Stimulated activated CD8-positive, alpha-beta memory T cell treated with anti-CD3 and anti-CD28 coated beads, Interleukin-15, amount 100 ng/mL, for 1 hour (primary cell): ENCODE results near the gene PREX1.

Experiments
- DNase-seq: peaks from one replicate; pipeline ENCODE4 v3.0.0-alpha.2; 2020; ENCODE audit warnings: low read depth

Gene PREX1

DNA sequence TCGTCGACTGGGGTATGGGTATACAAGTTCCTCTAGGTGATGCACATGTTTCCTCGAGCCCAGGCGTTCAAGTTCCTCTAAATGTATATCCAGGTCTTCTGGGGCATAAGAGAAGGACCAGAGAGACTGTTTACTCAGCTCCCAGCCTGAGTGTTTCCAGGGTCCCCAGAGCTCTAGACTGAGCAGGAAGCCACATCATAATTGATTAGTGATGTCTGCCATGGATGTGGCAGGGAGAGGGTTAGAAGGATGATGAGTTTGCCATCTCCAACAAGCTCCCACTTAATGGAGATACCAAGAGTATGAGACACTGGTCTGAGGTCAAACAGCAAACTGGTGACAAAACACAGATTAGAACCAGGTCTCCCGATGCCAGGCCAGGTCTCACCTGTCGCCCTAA is 74.8 kb downstream of the PREX1 start:
- no peak for DNase-seq

DNA sequence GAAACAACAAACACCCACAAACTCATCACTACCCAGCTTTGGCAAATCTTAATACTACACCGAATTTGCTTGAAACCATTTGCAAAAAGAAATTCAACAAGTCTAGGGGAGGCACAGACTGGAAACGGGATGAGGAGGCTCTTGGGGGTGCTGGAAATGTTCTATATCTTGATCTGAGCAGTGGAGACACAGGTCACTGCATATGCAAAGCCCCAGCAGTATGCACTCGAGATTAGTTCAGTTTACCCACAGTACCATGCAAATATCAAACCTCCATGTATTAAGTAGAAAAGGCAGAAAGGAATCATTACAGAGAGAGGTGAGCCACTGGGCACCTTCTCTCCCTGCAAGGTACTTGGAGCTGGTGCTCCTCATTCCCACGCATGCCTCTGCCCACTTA is 75.9 kb downstream of the PREX1 start:
- DNase-seq = no peak

DNA sequence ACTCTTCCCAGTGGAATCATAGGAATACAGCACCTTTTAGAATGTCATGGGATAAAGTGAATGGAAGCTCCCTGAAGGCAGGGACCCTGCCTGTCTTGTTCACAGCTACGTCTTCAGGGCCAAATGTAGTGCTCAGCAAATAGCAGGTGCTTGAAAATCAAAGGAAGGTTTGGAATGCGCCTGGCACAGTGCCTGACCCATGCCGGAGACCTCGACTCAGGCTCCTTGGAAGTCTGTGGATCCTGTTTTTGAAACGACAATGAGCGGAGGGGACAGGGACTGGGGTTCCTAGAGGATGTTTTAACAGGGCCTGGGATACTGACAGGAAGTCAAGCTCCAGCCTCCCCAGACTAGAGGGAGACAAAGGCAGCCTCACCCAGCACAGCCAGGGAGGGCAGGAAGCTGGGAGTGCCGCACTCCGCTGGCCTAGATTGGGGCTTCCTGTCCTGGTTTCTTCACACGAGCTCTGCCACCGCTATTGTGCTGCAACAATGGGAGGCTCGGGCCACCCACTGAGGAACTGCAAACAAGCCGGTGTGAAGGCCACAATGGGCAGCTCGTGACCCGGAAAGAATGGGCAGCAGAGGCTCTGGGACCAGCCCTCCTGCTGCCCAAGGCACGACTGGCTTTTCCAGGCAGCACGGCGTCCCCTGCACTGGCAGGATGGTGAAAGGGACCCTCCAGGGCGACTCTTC is 76.7 kb downstream of the PREX1 start:
- no peak for DNase-seq

DNA sequence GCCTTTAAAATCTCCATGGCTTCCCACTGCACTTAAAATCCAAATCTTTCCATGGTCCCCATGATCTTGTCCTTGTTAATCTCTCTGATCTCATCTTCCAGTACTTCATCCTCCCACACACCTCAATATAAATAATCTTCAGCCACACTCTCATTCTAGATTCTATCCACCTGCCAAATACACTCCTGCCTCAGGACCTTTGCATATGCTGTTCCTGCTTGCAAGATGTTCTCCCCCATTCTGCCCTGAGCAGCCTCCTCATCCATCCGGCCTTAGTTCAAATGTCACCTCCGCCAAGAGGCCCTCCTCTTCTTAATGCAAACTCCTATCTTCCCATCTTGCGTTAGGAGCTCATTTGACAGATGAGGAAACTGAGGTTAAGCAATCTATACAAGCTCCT is 77.4 kb downstream of the PREX1 start:
- DNase-seq = no peak

DNA sequence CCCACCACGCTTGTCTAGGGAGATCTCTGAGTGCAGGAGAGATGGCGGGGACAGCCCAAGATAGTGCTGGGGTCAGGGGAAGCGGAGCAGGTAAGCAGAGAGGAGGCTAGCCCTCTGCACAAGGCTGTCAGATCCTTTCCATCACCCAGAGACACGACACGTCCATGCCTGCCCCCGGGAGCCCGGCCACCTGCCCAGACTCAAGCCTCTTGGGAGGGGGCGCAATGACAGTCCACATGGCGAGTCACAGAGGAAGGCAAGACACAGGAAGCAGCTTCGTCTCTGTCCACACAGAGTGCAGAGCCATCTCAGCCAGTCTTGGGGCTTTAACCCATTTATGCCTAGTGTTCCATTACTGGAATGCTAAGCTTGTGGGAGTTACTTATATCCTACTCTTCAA is 78.4 kb downstream of the PREX1 start:
- no peak for DNase-seq

DNA sequence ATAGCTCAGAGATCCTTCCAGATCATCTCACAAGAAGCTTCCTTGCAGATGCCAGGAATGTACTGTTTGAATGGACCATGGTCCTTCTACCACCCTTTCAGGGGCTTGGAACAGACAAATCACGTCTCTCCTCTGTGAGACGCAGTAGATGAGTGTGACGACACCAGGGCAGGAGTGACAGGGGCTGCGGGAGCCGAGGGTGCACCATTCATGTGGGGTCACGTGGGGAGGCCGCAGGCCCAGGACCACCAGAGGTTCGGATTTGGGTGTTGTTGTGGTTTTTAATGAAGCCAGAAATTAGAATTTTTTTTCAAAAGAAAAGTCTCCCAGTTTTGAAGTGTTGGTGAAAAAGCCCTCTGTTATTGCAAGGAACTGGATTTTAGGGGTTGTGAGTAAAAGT is 79.2 kb downstream of the PREX1 start:
- DNase-seq = no peak

DNA sequence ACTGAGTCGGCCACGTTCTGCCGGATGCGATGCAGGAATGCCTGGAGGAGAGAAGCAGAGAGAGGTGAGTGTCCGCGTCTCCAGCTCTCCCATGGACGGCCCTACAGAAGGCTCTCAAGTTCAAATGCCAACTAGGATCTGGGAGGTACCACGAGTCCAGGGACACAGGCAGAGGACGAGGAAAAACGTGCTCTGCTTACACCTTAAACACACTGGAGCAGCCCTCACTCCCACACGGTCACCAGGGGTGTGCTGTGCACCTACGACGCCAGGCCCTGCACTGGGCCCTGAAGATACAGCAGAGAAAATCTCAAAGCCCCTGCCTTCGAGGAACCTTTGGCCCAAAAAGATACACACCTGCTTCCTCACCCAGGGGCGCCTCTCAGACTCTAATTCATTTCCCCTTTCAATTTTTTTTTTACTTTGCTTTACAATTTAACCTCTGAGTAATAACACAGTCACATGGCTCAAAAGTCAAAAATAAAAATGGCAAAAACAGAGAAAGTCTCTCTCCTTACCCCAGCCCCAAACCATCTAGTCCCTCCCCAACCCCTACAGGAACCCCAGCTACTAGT is 79.9 kb downstream of the PREX1 start:
- DNase-seq = no peak

DNA sequence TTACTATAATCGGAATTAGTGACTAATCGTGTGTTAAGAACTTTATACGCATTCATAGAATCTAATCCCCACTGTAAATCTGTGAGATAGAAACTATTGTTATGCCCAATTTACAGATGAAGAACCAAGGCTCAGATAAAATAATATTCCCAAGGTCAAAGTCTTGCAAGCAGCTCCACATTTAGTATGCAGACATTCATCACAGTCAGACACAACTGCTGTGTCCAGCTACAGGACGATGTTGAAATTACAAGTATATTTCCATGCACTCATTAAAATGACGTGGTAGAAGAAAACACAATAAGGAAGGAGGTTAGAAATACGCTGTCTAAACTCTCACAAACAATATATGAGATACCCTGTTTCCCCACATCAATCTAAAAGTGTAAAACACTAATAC is 82.5 kb downstream of the PREX1 start:
- no peak for DNase-seq

DNA sequence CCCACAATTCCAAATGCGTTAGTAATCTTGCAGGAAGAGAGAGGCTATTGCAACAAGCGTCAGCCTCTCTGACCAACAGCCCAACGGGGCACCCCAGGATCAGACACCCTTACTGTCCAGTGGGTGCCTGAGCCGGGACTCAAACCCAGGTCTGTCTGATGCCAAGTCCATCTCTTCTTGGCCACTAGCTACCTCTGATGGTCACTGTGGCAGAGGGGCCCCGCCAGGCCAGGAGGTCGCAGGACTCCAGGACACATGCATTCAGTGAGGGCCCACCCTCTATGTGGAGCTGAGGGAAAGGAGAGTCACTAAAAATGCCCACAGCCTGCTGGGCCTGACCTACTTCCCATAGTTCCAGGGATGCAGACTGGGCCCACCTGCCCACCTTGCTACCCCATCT is 83.3 kb downstream of the PREX1 start:
- no peak for DNase-seq

DNA sequence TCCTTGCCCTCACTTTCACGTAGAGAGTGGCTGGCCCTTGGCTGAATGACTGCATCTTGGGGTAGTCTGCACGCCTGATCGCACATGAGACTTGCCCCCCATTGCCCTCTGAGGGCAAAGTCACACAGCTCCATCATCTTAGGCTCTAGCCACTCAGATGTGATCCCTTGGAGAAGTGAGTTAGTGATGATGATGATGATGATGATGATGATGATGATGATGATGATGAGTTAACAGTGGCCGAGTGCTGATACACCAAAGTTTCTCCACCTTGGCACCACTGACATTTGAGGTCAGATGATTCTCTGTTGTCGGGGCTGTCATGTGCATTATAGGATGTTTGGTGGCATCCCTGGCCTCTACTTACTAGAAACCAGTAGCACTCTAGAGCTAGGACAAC is 84.0 kb downstream of the PREX1 start:
- DNase-seq = no peak

DNA sequence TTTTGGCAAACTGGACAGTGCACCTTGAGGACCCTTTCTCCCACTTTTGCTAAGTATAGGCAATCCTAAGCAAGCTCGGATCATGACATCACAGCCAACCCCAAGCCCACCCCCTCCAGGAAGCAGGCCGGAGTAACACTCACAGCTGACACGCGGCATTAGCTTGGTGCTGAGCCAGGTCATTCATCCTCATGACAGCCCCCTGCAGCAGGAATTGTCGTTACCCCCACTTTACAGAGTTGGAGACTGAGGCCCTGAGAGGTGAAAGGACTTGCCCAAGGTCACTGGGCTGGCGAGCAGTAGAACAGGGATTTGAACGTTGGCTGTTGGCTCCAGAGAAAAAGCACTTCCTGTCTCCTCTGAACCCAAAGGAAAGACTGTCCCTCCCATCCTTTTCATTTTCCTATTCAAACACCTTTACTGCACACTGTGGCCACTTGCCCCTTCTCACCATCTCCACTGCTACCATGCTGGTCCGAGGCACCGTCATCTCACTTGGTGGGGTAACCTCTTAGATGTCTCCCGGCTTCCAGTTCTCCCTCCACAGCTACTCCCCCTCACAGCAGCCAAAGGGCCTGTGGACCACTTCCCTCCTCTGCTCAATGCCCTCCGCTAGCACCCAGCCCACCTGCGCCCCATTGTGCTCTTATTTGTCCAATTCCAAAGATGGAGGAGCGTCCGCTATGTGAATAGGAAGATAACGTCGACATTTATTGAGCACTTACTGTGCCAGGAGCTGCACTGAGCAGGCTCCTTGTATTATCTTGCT is 84.7 kb downstream of the PREX1 start:
- no peak for DNase-seq

DNA sequence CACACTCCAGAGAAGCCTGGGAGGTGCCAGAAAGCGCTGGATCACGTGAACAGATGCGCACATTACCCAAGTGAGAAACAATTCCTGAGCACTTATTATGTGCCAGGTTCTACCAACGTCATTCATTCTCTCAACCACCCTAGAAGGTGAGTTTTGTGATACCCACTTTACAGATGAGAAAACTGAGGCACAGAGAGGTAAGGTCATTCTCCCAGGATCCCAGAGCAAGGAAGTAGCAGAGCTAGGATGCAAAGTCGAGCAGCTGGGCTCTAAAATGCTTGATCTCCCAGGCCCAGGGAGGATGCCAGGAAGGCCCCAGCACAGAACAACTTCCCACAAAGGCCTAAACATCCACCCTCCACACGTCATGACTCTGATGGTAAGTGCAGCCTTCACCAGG is 85.6 kb downstream of the PREX1 start:
- DNase-seq = no peak

DNA sequence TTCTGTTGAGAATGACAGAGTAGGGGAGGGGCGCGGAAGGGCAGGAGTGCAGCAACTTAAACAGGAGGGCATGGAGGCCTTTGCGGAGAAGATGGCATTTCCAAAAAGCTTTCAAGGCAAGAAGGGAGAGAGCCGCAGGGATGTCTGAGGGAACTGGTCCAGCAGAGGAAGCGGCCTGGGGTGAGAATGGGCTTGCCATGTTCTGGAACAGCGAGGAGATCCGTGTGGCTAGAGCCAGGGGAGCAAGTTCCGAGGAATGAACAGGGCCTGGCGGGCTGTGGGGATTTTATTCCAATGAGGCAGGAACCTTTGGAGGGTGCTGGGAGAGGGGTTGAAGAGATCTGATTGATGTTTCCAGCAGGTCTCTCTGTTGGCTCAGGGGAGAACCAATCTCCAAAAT is 86.1 kb downstream of the PREX1 start:
- no peak for DNase-seq

DNA sequence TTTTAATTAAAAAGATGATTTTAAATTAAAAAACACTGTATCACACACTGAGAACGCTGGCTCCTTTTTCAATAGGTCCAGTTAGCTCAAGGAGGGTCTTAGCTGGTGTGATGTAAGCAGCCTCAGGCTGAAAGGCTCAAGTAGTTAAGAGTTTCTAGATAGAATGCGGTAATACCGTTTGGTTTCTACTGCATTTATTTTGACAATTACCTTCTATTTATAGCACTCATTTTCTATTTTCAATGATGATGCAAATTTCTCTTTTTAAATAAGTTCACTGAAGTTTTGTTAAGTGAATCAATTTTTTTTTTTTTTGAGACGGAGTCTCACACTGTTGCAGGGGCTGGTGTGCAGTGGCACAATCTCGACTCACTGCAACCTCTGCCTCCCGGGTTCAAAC is 87.1 kb downstream of the PREX1 start:
- no peak for DNase-seq

DNA sequence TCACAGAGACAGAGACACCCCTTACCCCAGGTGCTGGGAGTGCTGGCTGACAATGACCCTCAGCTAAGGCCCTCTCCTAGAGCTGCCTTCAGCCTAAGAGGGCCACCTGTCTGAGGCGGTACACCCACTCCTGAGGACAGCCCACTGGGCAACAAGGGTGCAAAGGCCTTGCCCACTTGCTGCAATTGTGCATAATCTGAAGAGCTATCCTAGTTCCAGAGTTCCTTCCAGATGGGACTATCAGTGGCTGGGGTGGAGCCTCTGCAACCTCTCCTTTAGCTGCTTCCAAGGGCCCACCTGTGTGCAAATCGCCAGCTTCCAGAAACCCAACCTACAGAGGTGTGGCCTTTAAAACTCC is 87.5 kb downstream of the PREX1 start:
- no peak for DNase-seq

DNA sequence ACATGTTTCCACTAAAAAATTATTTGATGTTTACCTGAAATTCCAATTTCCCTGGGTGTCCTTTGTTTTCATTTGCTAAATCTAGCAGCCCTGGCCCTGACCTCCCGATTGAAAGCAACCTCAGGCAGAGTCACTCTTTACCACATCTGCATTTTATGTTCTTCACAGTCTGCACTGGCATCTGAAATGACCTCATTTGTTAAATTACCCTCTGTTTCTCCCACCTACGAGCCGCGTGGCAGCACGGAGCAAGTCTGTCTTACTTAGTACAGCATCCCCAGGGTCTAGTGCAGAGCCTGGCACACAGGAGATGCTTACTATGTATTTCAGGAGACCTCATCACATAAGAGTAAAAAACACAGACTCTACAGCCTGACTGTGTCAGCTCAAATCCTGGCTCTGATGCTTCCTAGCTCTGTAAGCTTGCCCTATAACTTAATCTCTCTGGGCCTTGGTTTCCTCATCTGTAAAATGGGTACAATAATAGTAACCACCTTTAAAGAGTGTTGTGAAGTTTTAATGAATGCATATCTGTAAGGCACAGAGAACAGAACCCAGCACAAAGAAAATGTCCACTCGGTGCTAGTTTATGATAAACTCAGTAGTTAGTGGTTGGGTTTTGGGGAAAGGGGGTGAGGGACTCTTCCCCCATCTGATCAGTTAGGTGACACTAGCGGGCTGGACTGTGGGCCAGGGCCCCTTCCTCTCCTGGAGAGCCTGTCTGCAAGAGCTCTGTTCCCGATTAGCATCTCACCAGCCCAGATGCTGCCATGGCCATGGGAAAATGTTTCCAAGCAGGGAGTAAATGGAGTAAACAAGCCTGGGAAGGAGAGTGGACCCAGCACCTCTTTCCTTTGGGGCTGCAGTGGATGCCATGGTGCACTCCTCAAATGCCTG is 88.2 kb downstream of the PREX1 start:
- DNase-seq = no peak

DNA sequence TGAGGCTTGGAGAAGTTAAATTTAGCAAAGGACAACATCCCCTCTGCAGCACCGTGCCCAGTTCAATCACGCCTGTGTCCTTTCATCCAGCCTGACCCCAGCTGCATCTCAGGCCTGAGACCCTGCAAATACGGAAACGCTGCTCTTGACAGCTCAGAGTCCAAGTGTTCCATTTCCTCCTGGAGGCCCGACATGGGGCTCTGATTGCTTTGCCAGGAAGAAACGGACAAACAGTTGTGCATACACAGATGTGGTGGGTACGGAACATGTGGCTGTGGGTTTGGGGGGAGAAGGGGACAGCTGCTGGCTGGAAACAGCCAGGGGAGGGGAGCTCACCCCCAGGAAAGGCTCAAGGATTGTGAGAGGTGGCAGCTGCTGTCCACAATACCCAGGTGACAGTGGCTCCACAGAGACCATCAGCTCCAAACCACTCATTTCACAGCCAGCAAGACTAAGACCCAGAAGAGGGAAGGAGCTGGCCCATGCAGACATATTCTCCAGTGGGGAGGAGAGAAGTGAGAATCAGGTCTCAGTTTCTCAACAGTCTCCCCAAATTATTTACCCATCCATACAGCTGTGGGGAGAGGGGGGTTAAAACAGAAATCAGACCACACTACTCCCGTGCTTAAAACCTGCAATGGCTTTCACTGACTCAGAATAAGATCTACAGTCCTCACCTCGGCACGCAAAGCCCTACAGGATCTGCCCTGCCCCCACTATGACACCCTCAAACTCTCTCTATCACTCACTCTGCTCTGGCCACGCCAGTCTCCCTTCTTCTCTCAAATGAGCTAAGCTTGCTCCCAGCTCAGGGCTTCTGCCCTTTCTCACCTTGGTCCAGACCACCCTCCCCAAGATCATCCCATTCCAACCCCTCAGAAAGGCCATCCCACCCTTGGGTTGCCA is 89.1 kb downstream of the PREX1 start:
- DNase-seq = no peak

DNA sequence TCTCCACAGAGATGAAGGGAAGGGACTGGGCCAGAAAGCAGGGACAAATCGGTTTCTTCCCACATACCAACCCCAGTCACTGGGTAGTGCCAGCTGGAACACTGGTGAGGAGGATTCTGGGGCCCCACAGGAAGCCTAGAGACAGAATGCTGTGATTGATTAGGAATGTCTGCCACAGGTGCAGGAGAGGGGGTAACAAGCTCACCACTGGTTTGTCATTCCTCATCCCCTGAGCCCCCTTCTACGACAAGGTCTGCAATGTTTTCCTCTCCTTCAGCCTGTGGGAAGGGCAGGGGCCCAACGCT is 89.8 kb downstream of the PREX1 start:
- DNase-seq = no peak

DNA sequence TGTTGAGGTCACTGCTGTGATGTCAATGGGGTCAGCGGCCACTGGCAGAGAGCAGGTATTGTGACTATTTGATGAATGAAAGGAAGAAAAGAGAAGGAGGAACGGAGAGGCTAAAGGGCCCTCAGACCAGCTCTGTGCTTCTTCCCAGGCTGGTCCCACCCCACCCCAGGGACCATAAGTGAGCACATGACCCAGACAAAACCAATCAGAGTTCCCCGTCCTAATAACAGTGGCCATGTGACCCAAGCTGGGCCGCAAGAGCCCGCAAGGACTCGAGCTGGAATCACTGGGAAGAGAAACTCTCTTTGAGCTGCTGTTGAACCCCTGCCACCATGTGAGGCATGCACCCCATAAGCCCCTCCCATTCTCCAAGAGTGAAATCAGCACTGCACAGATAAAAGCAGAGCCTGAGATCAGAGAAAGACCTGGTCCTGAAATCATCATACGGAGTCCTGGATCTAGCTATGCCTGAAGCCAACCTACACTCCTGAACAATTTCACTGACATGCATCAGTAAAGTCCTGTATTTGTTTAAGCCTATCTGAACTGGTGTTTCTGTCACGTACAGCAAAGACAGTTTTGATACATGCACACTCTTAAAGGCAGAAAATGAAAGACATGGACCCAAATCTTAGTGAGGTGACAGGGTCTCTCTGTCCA is 90.2 kb downstream of the PREX1 start:
- DNase-seq = no peak

DNA sequence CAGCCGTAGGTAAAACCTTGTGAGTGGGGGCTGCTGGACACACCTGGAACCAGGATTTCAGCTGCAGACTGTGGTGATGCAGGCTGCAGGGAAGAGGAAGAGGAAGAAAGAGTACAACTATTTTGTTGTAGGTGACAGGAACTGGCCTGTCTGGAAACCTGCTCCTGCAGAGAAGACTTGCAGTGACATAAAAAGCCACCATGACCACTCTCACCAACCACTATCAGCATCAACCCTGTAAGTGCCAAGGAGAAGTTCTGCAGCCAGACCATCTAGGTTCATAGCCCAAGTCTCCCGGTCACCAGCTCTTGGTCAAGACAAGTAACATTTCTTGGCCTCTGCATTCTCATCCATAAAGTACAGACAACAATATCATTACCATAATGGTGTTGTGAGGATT is 91.2 kb downstream of the PREX1 start:
- no peak for DNase-seq

DNA sequence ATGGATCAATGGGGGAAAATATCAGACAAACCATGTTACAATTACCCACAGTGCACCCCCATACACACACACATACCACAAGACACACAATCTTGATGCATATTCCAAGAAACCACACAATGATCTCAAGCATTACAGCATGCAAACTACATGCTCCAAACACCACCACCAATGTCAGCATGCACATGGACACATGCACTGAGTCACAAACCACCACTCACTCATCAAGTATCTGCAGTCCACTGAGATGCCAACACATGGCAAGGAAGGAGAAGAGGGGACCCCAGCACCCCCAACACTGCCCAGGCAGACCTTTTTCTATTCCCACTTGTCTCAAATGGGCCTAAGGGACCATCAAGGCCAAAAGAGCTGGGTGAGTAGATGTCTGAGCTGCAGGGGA is 91.6 kb downstream of the PREX1 start:
- no peak for DNase-seq
